NCI-H460 (cell line): ENCODE measurements around the gene HSPB3. TPM values are rescaled to one million over a fixed set of nuclear protein-coding genes. Genes with fewer than 3 reads are reported as not detected.

ENCODE experiments used
- total RNA-seq: library from RNA; depleted of rRNA; stranded (reverse); fragments of >200 nt; shearing (Covaris generic); gene quantifications from 2 replicates; pipeline ENCODE4 v1.2.3, GENCODE V29; 2014; rRNA removed

The HSPB3 gene
- total RNA-seq, 1 experiment from 2014 or later, result not detected

Other genes starting within 250 kb of the HSPB3 start
- 10.1 and 15.7 TPM in 2 replicates for gene ARL15, start 145.1 kb upstream of the HSPB3 start, total RNA-seq
- 10.5 and 12.6 TPM in 2 replicates for gene SNX18, start 62.1 kb downstream of the HSPB3 start, total RNA-seq